NCI-H82 treated with DMSO at 0.1 percent for 48 hours (cell line): ENCODE data around the gene CEP97.
A peak's percentile ranks its signal among the peaks of the same experiment; 100 is the strongest.
"Not testable (repeated sequence)": the region's sequence is repeated elsewhere in the genome, so short reads cannot be mapped to it uniquely, and the experiment has no call there.

Experiments used
- DNase-seq: peaks from one replicate; lab custom pipeline; 2025; ENCODE audit not compliant: unreplicated experiment; lab: John Stamatoyannopoulos, UW

CEP97 gene

DNA sequence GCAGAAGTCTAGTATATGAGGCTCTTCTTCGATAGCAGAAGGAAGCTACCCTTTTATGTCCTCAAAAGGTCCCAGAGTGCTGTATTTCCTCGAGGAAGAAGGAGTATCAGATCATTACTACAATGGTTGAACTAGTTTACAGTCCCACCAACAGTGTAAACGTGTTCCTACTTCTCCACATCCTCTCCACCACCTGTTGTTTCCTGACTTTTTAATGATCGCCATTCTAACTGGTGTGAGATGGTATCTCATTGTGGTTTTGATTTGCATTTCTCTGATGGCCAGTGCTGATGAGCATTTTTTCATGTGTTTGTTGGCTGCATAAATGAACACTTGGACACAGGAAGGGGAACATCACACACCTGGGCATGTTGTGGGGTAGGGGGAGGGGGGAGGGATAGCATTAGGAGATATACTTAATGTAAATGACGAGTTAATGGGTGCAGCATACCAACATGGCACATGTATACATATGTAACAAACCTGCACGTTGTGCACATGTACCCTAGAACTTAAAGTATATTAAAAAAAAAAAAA lies 53.4 kb downstream of the CEP97 start:
- not testable (repeated sequence) for DNase-seq

DNA sequence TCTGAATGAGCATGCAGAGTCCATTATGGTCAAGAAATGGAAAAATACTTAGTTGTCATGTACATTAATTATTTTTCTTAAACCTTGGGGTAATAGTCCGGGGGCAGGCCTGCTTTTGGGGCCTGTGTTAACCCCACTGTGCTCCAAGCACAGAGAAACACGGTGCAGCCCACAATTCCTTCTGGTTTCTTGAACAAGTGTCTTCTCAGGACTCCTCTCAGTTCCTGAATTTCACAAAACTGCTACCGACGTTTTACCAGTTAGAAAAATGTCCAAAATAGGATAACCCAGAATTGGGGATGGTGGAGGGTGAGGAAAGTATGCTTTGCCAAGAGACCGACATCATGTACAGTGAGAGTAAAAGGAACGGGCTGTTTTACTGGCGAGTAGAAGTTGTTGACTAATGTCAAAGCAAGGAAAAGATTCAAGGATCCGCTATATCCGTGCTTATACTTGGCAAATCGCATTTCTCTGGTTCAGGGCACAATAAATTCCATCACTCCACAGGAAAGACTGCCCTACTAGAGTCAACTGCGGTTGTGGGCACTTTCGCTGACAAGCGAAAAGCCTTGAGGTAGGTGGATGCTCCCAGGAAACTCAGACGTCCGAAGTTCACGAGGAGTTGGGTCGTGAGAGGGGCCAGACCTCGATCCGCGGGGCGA lies 54.1 kb downstream of the CEP97 start:
- DNase-seq: no peak

DNA sequence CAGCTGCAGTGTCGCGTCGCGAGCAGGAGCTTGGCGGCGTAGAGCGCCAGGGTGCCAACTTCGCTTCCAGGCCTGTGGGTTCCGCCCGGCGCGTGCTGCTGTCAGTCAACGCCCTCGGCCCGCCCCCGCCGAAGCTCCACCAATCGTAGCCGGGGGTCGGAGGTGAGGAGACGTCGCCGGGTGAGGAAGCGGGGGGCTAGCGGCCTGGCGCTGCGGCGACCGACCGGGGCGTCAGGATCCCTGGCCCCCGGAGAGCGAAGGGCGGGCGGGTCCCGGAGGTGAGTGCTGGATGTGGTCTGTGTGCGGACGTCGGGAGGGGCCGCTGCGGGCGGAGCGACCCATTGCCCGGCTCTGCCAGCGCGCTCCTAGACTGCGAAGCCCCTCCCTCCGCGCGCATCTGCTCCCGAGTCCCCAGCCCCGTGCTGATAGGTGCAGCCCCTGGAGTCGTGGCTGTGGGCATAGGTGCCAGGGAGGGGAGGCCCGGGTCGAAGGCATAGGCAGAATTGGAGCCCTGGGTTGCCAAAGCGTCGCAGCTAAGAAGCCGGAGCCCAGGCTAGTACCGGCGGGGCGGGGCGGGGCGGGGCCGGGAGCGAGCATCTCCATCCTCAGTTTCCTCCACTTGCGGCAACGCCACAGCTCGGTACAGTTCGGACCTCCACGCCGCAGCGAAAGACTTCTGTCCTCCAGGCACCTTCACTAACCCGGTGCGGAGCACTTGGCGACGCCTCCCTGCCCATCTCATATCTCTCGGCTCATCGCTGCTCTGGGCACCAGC lies 54.8 kb downstream of the CEP97 start, which contains the start of gene NXPE3:
Gene NXPE3 (plus strand): TSS at position 165 of the 775 bp plus-strand sequence. CDS start 6,386 bp downstream, outside the sequence.
- DNase-seq: peak; percentile 77

DNA sequence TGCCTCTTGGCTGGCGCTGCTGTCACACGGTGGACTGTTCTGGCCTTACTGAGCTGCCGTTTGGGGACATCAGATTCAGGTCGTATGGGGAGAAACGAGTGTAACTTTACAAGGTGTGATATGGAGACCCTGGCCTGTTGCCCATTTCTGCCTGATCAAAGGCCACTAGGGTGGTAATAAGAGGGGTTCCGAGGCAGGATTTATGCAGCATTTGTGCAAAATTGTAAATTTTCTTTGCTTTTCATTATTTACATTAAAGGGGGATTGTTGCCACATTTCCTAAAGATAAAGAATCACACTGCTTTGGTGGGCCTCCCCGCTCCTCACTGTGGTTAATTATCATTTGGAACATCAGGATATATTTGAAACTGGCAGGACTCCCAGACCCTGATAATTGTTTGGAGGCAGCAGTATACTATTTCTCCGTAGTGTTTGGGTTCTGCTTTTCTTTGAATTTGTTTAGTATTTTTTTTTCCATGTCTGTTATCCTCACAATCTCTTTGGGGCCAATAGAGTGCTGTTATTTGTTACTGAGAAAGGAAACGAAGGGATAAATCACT lies 55.5 kb downstream of the CEP97 start:
- DNase-seq: no peak

DNA sequence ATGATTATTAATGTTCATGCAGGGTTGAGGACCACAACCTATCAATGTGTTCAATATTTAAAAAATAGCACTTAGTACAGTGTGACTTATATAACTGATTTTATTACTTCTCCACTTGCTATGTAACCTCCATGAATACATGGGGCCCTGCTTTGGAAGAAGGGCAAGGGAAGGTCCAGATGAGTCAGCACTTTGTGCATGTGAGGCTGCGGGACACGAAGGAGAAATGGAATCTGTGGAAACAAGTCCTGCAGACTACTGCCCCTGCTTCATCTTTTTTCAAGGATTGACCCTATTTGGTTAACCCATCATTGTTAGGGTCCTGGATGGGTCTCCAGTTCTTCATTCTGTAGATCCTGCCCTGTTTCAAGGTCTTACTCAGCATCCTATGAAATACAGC lies 56.2 kb downstream of the CEP97 start:
- no peak for DNase-seq

DNA sequence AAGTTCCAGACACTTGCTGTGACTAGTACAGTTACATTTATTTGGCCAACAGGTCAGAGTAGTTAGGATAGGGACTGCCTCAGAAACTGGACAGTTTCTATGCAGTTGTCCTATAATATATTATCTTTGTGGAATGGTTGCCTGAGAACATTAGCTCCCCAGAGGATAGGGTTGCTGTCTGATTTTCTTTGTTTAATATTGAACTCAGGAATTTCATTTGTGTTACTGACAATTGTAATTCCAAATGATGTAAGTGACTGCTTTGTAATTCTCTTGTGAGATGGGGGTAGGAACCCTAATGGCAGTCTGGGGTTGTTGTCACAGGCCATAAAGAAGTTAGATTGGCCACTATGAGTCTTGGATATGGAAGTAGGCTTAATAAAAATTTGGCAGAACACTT lies 56.8 kb downstream of the CEP97 start:
- DNase-seq: no peak

DNA sequence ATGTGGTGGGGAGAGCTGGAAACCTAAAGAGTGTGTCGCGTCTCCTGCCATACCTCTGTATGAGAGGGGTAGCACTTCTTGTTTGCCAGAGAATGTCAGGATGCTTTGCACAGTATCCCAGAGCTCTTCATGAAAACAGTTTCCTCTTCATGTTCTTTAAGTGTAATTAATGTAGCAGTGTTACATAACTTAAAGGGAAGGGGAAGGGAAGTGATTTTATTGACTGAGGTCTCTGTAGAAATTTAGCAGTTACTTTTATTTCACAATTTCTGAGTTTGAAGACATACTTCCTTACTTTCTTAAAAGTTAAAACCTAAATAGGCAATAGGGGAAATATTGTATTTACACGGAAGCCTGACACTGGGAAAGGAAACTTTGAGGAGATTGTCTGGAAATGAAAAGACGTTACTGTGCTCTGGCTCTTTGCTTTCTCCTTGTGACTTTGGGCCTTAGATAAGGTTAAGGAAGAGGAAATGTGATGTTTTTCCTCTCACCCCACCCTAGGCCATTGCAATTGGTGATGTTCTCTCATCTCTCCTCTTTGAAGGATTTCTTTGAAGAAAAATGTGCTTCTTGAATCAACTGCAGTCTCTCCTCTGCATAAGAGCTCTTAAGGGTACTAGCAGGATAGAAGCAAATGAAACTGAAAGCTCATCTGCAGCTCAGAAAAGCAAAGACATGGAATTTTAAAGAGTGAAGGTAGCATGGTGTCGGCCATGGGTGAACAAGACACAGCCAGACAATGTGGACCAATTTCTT lies 60.6 kb downstream of the CEP97 start:
- DNase-seq: no peak

DNA sequence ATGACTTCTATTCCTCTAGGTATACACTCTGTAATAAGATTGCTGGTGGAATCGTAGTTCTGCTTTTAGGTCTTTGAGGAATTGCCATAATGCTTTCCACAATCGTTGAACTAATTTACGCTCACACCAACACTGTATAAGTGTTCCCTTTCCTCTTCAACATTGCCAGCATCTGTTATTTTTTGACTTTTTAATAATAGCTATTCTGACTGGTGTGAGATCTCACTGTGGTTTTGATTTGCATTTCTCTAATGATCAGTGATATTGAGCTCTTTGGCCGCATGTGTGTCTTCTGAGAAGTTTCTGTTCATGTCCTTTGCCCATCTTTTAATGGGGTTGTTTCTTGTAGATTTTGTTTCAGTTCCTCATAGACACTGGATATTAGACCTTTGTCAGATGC lies 67.4 kb downstream of the CEP97 start:
- no peak for DNase-seq

DNA sequence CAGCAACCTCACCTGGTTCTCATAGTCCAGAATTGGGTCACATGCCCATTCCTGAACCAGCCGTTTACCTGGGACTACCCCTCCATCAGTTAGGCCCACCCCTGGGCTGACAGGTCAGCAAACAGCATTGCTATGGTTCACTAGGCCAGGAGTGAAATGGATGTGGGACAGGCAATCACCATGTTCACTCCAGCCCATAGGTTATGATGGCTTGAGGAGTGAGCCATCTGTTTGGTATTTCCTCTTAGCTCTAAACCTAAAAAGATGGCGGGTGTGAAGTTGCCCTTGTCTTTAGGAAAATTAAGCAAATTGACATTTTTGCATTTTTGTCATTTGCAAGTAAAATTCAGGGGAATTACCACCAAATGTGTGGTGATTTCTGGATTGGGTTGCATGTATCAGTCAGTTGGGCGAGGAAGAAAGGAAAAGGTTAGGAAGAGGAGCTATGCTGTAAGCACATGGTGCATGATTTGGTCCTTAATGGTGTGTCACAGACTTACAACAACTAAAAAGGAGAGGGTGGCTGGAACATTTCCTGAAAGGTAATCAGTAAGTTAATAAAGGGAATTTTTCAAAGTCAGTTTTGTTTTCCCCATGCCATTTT lies 71.8 kb downstream of the CEP97 start:
- no peak for DNase-seq

DNA sequence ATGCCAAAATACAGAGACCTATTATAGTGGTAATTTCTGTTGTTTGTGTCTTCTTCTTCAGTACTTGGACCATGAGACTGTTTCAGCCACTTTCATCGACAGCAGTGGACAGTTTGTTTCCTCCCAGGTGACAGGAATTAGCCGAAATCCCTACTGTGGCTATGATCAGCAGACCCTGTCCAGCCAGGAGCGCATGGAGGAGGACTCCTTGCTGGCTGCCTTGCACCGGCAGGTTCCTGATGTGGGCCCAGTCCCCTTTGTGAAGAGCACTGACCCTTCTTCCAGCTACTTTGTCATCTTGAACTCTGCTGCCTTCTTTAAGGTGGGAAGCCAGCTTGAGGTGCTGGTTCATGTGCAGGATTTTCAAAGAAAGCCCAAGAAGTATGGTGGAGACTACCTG lies 76.8 kb downstream of the CEP97 start:
- DNase-seq: no peak

DNA sequence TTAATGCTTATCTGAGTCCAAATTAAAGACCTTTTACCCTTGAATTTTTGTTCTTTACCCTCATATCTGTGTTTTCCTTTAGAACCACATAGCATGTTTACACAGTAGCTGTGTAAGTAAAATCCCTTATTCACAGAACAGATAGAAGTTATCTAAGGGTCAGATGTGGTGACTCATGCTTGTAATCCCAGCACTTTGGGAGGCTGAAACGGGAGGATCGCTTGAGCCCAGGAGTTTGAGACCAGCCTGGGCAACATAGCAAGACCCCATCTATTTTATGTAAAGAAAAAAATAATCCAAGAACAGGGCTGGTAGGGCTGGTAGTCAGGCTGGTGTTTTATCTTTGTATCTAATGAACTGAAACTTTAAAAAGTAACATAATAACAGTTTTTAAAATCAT lies 77.8 kb downstream of the CEP97 start:
- DNase-seq: no peak

DNA sequence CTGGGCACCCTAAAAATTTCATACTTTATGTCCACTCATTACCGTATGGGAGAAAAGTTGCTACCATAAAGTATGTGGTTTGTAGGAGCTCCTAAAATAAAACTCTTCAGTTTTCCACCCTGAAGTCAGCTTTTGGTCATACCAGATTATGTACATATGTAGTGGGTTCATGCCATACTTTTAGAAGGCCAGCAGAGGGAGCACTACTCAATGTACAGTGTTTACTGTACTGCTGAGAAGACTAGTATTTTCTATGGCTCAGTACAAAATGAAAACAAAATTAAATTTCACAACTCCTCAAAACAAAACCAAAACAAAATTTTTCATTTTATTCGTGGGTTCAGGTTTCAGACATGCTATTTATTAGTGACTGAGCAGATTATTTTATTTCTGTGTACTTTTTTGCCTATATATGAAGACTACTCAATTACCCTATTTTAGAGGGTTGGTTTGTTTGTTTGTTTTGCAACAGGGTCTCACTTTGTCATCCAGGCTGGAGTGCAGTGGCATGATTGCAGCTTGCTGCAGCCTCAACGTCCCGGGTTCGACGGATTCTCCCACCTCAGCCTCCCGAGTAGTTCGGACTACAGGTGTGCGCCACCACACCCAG lies 78.9 kb downstream of the CEP97 start:
- DNase-seq: peak; percentile 16

DNA sequence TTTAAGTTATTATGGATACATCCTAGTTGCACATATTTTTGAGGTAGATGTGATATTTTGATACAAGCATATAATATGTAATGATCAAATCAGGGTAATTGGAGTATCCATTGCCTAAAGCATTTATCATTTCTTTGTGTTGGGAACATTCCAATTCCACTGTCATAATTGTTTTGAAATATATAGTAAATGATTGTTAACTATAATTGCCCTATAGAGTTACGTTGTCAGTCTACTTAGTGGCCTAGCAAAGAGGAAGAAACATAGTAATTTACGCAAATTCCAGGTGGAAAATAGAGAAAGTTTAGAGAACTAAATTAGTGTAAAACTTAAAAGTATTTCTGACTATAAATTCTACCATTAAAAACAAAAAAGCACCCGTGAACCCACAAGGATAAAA lies 79.5 kb downstream of the CEP97 start:
- no peak for DNase-seq

DNA sequence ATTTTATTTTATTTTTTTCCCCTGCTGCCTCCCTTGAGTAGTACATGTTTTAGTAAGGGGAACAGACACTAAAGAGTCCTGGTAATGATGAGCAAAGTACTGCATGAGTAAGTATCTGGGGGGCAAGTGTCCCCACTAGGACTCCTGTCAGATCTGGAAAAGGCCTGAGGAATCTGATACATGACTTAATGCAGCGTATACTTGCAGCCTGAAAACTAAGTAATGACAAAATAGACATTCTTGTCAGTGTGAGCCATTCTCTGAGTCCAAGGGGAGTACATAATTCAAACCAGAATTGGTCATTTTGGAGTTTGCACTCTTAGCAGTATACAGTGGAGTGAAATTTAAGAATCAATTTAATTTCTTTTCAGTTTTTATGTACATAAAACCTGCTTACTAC lies 82.1 kb downstream of the CEP97 start:
- no peak for DNase-seq

DNA sequence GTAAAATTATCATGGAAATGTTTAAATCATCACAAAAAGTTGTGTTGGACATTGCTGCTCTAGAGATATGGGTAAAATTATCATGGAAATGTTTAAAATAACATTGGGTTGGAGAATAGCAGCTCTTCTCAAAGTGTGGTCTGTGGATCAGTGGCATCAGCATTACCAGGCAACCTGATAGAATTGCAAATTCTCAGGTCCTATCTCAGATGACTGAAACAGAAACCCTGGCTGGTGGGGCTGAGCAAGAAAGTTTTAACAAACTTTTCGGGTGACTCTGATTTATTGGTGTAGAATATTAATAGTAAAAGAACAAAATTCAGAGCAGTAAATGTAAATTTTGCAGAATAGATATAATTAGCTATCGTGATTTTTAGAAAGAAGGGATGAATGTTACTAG lies 83.5 kb downstream of the CEP97 start:
- no peak for DNase-seq

DNA sequence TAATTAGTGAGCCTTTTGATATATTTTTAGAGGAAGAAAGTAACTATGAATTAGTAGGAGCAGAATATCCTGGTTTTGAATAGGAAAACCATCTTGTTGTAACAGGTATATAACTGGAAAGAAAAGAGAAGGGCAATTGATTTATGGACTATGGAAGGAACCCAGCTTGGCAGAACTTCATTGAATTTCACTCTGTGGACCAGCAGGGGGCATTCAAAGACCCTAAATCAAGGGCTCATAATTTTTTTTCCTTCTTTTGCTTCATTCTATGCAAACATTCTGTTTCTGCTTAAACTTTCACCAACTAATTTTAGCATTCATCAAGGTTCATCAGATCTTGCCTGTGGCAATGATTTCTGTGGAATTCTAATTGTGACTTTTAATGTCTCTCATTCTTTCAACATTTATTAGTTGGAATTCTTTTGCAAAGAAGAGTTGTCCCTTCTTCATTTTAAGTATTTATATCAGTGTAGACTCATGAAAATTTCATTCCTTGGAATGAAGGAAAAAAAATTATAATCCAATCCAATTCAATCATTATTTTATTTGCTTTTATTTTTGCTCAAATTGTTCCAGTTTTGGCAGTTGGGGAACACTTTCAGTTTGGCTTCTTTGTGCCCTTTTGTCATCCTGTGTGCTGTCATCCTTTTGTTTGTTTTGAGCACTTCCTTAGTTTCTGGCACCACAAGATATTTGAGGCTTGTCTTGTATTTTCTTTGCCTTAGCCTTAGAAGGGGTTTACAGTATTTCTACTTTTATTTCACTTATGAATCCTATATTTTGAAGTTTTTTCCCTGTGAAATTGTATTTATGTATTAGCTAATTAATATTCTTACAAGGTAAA lies 85.0 kb downstream of the CEP97 start:
- DNase-seq: peak; percentile 15

DNA sequence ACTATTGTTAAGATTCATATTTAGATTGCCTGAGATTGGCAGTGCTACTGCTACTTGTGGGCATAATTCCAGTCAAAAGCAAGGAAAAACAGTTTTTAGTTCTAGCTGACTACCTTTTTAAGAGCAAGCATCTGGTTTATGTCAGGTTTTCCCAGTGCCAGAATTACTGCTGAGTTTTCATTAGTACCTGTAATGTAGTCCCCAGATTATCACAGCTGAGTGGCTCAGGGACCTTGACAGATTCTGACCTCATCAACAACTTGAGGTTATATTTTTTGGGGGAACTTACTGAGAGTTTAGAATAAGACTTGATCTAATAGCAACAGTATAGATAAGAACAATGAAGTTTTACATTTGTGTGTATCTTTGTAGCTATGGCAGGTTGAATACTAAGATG lies 85.6 kb downstream of the CEP97 start:
- DNase-seq: no peak

DNA sequence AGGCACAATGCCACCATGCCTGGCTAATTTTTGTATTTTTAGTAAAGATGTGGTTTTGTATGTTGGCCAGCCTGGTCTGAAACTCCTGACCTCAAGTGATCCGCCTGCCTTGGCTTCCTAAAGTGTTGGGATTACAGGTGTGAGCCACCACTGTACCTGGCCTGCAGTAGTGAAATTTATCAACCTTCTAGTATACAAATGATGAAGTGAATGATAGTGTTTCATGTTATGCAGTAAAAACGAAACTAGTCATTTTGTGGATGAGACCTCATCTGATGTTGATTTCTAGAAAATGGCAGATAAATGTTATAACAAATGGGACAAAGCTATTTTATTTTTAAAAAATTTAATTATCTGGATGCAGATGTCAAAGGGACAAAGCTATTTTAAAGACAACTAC lies 87.5 kb downstream of the CEP97 start:
- no peak for DNase-seq

DNA sequence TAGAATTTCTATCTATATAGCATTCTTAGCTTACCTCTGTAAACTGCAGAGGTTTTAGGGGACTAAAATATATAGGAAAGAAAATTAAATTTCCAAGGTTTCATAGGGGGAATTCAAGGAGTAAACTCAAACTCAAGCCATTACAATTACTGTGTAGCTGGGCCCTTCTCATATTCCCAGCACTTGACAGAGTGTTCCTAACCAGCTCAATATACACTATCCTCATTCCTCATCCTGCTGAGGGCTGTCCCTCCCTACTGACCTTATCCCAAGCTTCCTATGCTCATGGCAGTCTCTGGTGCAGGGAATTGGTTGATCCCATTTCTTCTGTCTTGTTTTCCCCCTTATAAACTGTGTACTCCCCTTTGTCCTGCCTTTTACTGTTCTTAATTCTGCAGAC lies 88.5 kb downstream of the CEP97 start:
- no peak for DNase-seq
